Measurements from ENCODE around the gene CELA3B. TPM values are rescaled to one million over a fixed set of nuclear protein-coding genes. Genes with fewer than 3 reads are reported as not detected.
A peak's percentile ranks its signal among the peaks of the same experiment; 100 is the strongest.
"Not testable (repeated sequence)": the region's sequence is repeated elsewhere in the genome, so short reads cannot be mapped to it uniquely, and the experiment has no call there.

CELA3B gene
- polyA plus RNA-seq, 1 donor (not counting 4 experiments of a cell fraction or from before 2014, with no cell fraction given): not detected

- Histone ChIP-seq H3K79me2 (ENCODE audit: control insufficient read depth, insufficient read depth, low read length) (no peaks in the 10 kb centered on the region), H3K9me1 (ENCODE audit: control insufficient read depth, extremely low read depth, insufficient read depth, low read length) (no peaks in the 10 kb centered on the region), H4K20me1 (ENCODE audit: control insufficient read depth, extremely low read depth, insufficient read depth, low read length) (no peaks in the 10 kb centered on the region), H3K4me3 (ENCODE audit: control insufficient read depth in 2 of 3, extremely low read depth in 1 of 3, insufficient read depth in 2 of 3, low read depth in 1 of 3, low read length in 3 of 3) (no peak overlapping the region), H3K4me2 (ENCODE audit: control insufficient read depth, extremely low read depth, insufficient read depth, low read depth, low read length) (no peak overlapping the region), H3K4me1 (ENCODE audit: control insufficient read depth, extremely low read depth, insufficient read depth, low read length) (peaks cover 3% of the 10 kb centered on the region), H3K9me3 (ENCODE audit: control insufficient read depth, low read depth, low read length) (no peaks in the 10 kb centered on the region), H3K36me3 (ENCODE audit: control insufficient read depth in 2 of 2, extremely low read depth in 1 of 2, insufficient read depth in 2 of 2, low read length in 2 of 2) (no peaks in the 10 kb centered on the region), H3K9ac (ENCODE audit: control insufficient read depth, extremely low read depth, insufficient read depth, low read length) (no peak overlapping the region), H2AFZ (ENCODE audit: control insufficient read depth, low read length) (no peak overlapping the region), H3K27me3 (ENCODE audit: control insufficient read depth, extremely low read depth, insufficient read depth, low read length) (no peaks in the 10 kb centered on the region), H3K27ac (ENCODE audit: control insufficient read depth, insufficient read depth, low read length) (no peak overlapping the region)
- dilution Hi-C loops (cut with MboI; ENCODE audit: extremely low pct_ligation_motif_present, low sequenced_read_pairs): no loop called here
- DNase-seq (ENCODE audit: low read depth, low spot score): peak; percentile 80
- FAIRE-seq: no peak
- TF ChIP-seq CTCF (optimal IDR thresholded peaks at IDR 0.05 in 1 of 3, IDR thresholded peaks at IDR 0.05 in 1 of 3, conservative IDR thresholded peaks at IDR 0.05 in 1 of 3; ENCODE audit: extremely low read depth in 1 of 3, insufficient read depth in 2 of 3, low read length in 3 of 3) (no peak), EZH2 (IDR thresholded peaks at IDR 0.05; ENCODE audit: low read length) (no peak)
These were observed 10.4 kb upstream of the CELA3B start for GRCh38 chr1:21966247-21967000.

- H2AFZ ChIP-seq (ENCODE audit: control insufficient read depth, low read length); H3K9me3 ChIP-seq (ENCODE audit: control insufficient read depth, low read depth, low read length); DNase-seq (ENCODE audit: low read depth, low spot score); H4K20me1 ChIP-seq (ENCODE audit: control insufficient read depth, extremely low read depth, insufficient read depth, low read length); H3K4me1 ChIP-seq (ENCODE audit: control insufficient read depth, extremely low read depth, insufficient read depth, low read length); H3K27ac ChIP-seq (ENCODE audit: control insufficient read depth, insufficient read depth, low read length); H3K9me1 ChIP-seq (ENCODE audit: control insufficient read depth, extremely low read depth, insufficient read depth, low read length); H3K79me2 ChIP-seq (ENCODE audit: control insufficient read depth, insufficient read depth, low read length); H3K36me3 ChIP-seq (ENCODE audit: control insufficient read depth in 2 of 2, extremely low read depth in 1 of 2, insufficient read depth in 2 of 2, low read length in 2 of 2); H3K9ac ChIP-seq (ENCODE audit: control insufficient read depth, extremely low read depth, insufficient read depth, low read length); dilution Hi-C loops (cut with MboI; ENCODE audit: extremely low pct_ligation_motif_present, low sequenced_read_pairs); H3K4me2 ChIP-seq (ENCODE audit: control insufficient read depth, extremely low read depth, insufficient read depth, low read depth, low read length); H3K27me3 ChIP-seq (ENCODE audit: control insufficient read depth, extremely low read depth, insufficient read depth, low read length); FAIRE-seq; H3K4me3 ChIP-seq (ENCODE audit: control insufficient read depth in 2 of 3, extremely low read depth in 1 of 3, insufficient read depth in 2 of 3, low read depth in 1 of 3, low read length in 3 of 3): not testable (repeated sequence)
These were observed 9.6 kb upstream of the CELA3B start for GRCh38 chr1:21967216-21967615.

- H3K9ac ChIP-seq (ENCODE audit: control insufficient read depth, extremely low read depth, insufficient read depth, low read length); DNase-seq (ENCODE audit: low read depth, low spot score); H3K36me3 ChIP-seq (ENCODE audit: control insufficient read depth in 2 of 2, extremely low read depth in 1 of 2, insufficient read depth in 2 of 2, low read length in 2 of 2); H3K9me1 ChIP-seq (ENCODE audit: control insufficient read depth, extremely low read depth, insufficient read depth, low read length); H3K27ac ChIP-seq (ENCODE audit: control insufficient read depth, insufficient read depth, low read length); H3K79me2 ChIP-seq (ENCODE audit: control insufficient read depth, insufficient read depth, low read length); H3K4me2 ChIP-seq (ENCODE audit: control insufficient read depth, extremely low read depth, insufficient read depth, low read depth, low read length); H3K4me3 ChIP-seq (ENCODE audit: control insufficient read depth in 2 of 3, extremely low read depth in 1 of 3, insufficient read depth in 2 of 3, low read depth in 1 of 3, low read length in 3 of 3); dilution Hi-C loops (cut with MboI; ENCODE audit: extremely low pct_ligation_motif_present, low sequenced_read_pairs); H3K9me3 ChIP-seq (ENCODE audit: control insufficient read depth, low read depth, low read length); H3K4me1 ChIP-seq (ENCODE audit: control insufficient read depth, extremely low read depth, insufficient read depth, low read length); H4K20me1 ChIP-seq (ENCODE audit: control insufficient read depth, extremely low read depth, insufficient read depth, low read length); H3K27me3 ChIP-seq (ENCODE audit: control insufficient read depth, extremely low read depth, insufficient read depth, low read length): not testable (repeated sequence)
- H2AFZ ChIP-seq (ENCODE audit: control insufficient read depth, low read length): peak overlapping the region; percentile 23
- FAIRE-seq: peak; percentile 23
These were observed 7.8 kb upstream of the CELA3B start for GRCh38 chr1:21969066-21969465.

- H3K9me1 ChIP-seq (ENCODE audit: control insufficient read depth, extremely low read depth, insufficient read depth, low read length); H2AFZ ChIP-seq (ENCODE audit: control insufficient read depth, low read length); H3K9me3 ChIP-seq (ENCODE audit: control insufficient read depth, low read depth, low read length); H3K27ac ChIP-seq (ENCODE audit: control insufficient read depth, insufficient read depth, low read length); DNase-seq (ENCODE audit: low read depth, low spot score); H3K79me2 ChIP-seq (ENCODE audit: control insufficient read depth, insufficient read depth, low read length); H3K9ac ChIP-seq (ENCODE audit: control insufficient read depth, extremely low read depth, insufficient read depth, low read length); H3K4me3 ChIP-seq (ENCODE audit: control insufficient read depth in 2 of 3, extremely low read depth in 1 of 3, insufficient read depth in 2 of 3, low read depth in 1 of 3, low read length in 3 of 3); H3K4me2 ChIP-seq (ENCODE audit: control insufficient read depth, extremely low read depth, insufficient read depth, low read depth, low read length); H3K36me3 ChIP-seq (ENCODE audit: control insufficient read depth in 2 of 2, extremely low read depth in 1 of 2, insufficient read depth in 2 of 2, low read length in 2 of 2); dilution Hi-C loops (cut with MboI; ENCODE audit: extremely low pct_ligation_motif_present, low sequenced_read_pairs); H4K20me1 ChIP-seq (ENCODE audit: control insufficient read depth, extremely low read depth, insufficient read depth, low read length); H3K27me3 ChIP-seq (ENCODE audit: control insufficient read depth, extremely low read depth, insufficient read depth, low read length); FAIRE-seq: not testable (repeated sequence)
- peaks cover 10% of the 10 kb centered on the region for H3K4me1 ChIP-seq (ENCODE audit: control insufficient read depth, extremely low read depth, insufficient read depth, low read length)
These were observed 6.3 kb upstream of the CELA3B start for GRCh38 chr1:21970523-21970922.
